Stimulated activated CD8-positive, alpha-beta memory T cell treated with anti-CD3 and anti-CD28 coated beads, Interleukin-7, amount 100 ng/mL, for 4 hours (primary cell): ENCODE results near the gene MLC1.
A peak's percentile ranks its signal among the peaks of the same experiment; 100 is the strongest.
"Not testable (repeated sequence)": the region's sequence is repeated elsewhere in the genome, so short reads cannot be mapped to it uniquely, and the experiment has no call there.

Source experiments
- DNase-seq, 2 donors: peaks; one replicate each; pipeline ENCODE4 v3.0.0-alpha.2; 2020; ENCODE audit warnings: low read depth in 2 of 2

The MLC1 gene

DNA sequence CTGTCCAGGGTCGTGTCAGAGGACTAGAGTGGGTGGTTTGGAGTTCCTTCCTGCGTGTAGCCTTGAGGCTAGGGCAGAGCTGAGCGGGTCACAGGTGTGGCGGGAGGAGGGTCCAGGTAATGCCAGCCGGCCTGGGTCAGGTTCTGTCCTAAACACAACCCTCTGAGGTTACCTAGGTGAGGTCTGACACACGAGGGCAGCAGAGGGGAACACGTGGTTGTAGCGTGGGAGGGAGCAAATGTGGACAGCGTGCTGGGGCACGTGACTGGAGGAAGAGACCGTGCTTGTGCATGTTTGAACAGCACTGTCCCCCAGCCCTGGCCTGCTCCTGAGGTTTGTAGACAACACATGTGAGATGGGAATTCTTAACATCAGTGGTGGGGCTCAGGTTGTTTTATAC, 17.7 kb upstream of the MLC1 start:
- no peak for DNase-seq

DNA sequence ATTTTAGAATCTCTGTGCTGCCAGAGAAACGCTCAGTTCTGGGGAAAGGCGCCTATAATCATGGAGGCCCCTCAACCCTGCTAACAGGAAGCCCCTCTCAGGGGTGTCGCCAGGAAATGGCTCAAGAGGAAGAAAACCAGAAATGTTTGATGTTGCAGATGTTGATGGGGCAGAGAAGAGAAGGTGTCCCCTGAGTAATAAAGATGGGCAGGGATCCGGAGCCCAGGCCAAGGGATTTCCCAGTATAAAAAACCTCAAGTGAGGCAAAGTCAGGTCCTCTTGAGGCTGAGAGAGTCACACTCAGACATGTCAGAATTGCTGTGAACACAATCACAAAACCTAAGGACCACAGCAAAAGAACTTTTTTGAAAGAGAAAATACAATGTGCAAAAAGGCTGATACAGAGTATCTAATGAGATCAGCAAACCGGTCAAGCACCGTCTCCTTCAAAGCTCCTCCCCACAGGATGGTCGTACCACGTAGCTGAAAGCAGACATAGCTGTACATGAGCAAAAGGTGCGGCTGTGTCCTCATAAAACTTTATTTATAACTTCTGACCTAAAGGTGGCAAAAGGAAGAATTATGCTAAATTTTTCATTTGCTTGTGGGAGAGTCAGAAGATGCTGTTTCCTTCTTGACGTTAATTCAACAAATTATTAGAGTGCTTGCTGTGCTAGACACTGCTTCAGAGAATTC, 16.8 kb upstream of the MLC1 start:
- no peak for DNase-seq

DNA sequence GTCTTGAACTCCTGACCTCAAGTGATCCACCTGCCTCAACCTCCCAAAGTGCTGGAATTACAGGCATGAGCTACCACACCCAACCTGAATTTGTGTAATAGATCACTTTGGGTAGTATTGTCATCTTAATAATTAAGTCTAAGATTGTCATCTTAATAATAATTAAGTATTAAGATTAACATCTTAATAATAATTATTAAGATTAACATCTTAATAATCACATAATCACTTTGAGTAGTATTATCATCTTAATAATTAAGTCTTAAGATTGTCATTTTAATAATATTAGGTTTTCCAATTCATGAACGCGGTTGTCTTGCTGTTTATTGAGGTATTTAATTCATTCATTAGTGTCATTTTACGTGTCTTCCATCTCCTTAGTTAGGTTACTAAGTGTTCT, 12.8 kb upstream of the MLC1 start:
- no peak for DNase-seq

DNA sequence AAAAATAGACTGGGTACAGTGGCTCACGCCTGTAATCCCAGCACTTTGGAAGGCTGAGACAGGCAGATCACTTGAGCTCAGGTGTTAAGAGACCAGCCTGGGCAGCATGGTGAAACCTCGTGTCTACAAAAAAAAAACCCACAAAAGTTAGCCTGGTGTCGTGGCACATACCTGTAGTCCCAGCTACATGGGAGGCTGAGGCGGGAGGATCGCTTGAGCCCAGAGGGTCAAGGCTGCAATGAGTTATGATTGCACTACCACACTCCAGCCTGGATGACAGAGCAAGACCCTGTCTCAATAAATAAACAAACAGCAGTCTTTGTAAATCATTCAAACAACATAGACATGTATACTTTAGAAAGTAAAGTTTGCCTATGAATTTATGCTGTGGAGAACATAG, 7.1 kb upstream of the MLC1 start:
- no peak for DNase-seq

DNA sequence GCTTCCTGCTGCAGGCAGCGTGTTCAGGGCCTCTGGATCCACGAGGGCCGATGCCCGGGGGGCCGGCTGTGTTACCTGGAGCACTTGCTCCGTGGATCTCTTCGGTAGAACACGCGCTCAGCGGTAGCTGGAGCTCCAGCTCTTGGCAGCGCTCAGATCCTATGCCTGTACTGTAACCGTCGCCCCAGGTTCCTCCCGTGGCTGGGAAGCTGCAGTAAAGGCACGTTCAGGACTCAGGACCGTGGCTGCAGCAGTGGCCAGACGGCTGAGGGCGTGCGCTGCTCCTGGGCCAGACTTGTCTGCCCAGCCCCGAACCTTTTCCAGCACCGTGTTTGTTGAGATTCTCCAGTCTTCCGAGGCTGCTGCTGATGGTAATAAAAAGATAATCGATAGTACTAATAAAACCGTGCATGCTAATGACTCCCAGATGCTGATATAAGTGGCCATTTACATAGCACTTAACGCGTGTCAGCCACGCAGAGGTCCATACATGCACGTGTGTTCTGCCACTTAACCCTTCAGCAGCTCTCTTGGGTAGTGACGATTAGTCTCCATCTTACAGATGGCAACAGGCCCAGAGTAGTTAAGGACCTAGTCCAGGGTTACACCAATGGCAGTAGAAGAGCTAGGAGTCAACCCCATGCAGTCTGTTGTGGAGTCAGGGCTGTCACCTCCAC, 6.0 kb upstream of the MLC1 start:
- DNase-seq: no peak

DNA sequence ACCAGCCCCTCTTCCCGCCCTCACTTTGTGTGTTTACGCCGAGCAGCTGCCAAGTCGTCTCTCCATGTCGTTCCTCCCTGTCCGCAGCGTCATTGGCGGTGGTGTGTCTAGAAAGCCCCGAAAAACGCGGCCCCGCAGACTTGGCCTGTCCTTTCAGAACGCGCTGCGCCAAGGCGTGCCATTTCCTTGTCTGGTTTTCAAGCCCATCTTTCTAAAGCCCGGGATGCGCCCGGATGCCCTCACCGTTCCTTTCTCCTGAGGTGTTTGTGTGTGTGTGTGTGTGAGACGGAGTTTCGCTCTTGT, 5.1 kb upstream of the MLC1 start:
- DNase-seq: no peak

DNA sequence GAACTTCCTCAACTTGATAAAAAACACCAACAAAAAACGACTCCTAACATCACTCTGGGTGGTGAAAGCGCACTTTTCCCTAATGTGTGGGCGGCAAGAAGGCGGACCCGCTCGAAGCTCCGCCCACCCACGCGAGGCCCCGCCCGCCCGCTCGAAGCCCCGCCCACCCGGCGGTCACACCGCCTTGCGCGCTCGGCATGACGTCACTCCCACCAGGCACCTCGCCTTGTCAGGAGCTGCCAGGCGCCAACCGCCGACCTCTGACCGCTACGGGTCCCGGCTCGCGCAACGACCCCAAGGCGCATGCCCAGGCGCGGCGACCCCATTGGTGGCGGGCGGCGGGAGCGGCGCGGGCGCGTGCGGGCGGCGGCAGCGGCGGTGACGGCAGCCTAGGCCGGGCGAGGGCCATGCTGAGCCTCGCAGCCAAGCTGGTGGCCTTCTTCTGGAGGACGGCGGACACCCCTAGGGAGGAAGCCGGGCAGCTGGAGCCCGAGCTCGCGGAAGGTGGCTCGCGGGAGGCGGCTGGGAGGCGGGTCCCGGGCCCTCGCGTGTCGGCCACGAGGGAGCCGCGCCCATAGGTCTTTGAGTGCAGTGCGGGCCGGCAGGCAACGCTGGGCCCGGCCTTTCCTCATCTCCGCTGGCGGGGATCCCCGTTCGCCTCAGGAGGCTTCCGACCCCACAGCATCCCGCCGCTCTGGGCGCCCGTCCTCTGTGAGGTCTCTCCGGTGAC, 4.6 kb upstream of the MLC1 start, which contains the start of gene MOV10L1:
Gene MOV10L1, plus strand, starts transcription at position 325 of the 730 bp plus-strand sequence. Its CDS starts 83 bp downstream, at position 408.
- DNase-seq: peak in 1 of 2 donors; percentile 16

DNA sequence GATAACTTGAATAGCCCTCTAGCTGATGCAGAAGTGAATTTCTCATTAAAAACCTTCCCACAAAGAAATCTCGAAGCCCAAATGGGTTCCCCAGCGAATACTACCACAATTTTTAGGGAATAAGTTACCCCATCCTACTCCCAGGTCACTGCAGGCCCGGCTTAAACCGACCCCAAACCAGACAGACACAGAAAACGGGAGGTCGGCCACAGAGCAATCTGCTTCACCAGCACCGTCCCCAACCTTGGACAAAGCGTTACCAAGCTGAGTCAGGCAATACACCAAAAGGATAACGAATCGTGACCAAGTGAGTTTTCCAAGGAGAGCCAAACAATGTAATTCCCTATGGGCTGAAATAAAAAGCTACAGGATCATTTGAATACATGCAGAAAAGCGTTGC, 4.0 kb upstream of the MLC1 start:
- no peak for DNase-seq

DNA sequence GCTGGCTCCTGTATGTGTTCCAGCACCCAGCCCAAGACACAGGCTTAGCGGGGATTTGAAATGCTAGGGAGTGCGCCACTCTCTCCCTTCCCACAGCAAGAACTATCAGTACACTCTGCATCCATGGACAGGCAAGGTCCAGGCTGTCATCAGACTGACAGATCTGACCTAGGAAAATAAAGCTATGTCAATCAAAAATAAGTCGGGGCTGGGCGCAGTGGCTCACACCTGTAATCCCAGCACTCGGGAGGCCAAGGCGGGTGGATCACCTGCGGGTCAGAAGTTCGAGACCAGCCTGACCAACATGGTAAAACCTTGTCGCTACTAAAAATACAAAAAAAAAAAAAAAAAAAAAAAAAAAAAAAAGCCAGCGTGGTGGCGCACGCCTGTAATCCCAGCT, 2.9 kb upstream of the MLC1 start:
- DNase-seq: no peak

DNA sequence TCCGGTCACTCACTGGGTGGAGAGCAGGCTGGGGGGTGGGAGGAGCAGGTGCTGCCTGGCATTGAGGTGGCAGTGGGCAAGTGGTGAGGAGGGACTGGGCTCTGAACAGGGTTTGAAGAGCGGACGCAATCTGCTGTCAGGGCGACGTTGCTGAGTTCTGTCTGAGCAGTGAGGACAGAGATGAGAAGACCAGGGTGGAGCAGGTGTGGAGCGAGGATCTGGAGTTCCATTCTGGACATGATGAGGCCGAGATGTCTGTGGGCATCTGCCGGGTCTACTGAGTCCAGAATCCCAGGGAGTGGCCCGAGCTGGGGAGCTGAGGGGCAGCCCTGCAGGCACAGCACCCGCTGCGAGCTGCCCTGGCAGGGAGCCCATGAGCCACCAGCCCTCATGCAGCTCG, 2.4 kb upstream of the MLC1 start:
- no peak for DNase-seq

DNA sequence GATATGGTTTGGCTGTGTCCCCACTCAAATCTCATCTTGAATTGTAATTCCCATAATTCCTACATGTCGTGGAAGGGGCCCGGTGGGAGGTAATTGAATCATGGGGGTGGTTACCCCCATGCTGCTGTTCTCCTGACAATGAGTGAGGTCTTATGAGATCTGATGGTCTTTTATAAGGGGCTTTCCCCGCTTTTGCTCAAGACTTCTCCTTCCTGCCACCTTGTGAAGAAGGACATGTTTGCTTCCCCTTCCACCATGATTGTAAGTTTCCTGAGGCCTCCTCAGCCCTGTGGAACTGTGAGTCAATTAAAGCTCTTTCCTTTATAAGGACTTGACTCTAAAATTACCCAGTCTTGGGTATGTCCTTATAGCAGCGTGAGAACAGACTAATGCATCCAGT, 1.7 kb upstream of the MLC1 start:
- DNase-seq: not testable (repeated sequence)

DNA sequence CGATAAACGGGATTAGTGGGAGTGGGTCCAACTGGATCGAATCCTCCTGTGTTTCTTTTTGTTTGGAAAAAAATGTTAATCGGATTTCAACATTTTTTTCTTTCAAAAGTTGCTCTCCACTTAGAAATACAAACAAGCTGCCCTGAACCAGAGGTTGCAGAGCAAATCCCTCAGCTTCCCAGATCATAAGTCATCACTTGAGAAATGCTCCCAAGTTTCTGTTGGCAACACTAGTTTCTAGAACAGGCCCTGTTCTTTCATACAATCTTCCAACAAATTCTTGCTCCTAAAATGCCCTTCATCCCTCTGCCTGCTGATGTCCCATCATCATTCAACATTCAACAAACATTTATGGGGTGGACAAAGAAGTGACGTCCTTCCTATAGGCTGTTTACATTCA, 1.3 kb upstream of the MLC1 start:
- no peak for DNase-seq

DNA sequence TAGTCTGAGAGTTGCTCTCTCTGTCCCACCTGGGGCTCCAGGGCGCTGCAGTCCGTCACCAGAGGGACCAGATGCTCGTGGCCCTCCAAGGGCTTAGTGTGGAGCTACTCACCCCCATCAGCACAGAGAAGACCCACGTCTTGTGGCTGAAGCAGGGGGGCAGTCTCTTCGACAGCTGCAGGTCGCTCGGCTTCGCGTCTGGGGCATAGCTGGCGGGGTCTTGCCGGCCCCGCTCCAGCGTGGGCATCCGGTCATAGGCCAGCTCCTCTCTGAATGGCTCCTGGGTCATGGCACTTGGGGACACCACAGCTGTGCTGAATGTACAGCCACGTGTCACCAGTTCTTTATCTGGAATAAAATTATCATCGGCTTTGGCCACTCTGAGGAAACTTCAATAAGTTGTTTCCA, 608 bp downstream of the MLC1 start:
- DNase-seq: no peak

DNA sequence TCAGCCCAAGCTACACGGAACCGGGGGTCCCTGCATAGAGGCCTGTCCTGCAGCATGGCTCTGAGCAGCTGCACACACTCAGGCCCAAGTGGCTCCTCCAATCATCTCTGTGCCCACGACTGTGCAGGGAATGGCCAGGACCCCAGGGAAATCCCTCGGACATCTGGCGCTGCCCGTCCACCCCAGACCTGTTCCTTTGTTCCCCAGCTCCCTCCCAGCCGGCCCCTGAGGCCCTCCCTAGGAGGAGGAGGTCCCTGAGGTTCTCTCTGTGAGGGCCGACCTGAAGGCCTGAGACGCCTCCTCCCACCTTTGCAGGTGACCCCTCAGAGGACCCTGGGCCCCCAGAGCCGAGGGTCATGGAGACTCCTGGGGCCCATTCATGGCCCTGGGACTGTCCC, 1.1 kb downstream of the MLC1 start:
- DNase-seq: no peak

DNA sequence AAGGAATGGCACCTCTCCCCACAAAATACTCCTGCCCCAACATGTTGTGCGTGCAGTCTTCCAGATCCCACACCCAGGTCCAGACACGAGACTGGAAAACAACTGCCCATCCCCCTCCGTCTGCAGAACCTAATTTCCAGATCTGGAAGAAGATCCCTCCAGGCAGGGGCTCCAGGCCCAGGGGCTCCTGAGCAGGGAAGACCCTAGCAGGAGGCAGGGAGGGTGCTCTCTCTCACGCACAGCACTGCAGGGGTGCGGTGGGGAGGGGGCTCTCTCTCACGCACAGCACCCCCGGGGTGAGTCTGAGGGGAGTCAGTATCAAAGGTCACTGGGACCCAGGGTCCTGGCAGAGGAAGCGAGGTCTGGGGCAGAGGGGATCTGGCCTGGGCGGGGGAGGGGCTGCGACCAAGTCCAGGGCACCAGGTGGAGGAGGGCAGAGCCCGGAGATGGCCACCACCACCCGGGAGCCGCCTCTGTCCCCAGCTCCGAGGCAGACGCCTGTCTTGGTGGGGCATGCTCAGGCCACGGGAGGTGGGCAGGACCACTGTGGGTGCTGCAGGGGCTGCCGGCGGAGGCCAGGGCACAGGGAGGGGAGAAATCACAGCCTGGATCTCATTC, 1.7 kb downstream of the MLC1 start:
- DNase-seq: no peak

DNA sequence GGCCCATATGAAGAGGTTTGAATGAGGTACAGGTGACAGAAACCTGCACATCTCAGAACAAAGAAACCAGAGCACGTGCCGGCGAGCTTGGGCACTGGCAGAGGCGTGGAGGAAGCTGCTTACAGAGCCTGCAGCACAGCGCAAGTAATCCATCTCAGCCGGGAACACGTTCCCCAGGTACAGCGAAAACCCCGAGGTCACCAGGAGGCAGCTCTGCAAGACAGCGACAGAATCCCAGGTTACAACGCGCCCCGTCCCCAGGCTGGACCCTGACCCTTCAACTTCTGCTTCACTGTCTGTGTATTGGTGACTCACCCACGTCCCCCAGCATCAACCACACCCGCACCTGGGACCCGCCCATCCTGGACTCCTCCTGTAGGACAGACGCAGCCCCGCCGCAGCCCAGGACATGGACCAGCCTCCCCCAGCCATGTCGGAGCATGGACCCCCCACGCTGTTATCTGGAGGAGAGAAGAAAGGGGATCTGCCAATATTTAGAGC, 2.2 kb downstream of the MLC1 start:
- DNase-seq: no peak

DNA sequence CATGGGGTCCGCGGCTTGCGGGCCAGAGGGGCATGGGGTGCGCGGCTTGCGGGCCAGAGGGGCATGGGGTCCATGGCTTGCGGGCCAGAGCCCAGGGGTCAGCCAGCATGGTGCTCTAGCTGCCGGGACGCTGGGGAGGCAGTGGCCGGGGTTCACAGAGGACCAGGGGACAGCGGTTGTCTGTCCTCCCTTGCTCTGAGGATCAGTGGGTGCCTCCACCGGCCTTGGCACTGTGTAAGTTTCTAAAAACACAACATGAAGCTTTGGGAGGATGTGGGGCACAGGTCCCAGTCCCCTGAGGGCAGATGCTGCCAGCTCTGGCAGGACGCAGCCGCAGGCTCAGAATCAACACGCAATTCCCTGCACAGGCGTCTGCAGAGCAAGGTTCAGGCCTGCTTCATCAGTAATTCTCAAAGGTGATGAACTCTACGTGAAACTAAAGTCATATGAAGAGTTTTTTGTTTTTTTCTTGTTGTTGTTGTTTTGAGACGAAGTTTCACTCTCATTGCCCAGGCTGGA, 3.0 kb downstream of the MLC1 start:
- DNase-seq: no peak

DNA sequence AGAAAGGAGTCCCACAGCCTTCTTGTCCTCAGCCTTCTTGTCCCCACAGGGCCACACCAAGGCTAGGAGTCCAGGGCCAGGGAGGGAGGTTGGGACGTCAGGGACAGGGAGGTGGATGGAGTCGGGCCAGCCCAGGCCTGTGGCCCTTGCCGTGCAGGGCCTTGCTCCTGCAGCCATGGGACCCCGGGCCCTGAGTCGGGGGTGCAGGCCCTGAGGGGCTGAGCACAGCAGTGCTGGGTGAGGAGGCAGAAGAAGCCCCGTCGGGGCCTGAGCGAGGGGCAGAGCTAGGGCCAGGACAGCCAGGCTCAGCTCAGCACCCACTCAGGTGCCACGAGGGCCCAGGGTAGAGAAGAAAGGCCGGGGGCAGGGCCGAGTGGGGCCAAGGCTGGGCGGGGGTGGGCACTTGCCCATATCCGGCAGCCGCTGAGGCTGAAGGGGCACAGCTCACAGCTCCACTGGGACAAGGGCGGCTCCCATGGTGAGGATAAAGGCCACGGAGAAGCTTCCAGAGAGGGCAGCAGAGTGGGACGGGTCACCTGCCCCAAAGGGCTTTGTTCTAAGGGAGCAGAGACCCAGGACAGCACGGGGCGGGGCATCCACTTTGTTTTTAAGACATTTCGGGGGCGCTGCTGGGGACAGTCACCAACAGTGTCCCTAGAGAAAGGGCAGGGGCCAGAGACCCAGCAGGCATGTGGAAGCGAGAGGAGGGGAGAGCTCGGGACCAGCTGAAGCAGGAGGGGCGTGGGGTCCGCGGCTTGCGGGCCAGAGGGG, 3.6 kb downstream of the MLC1 start:
- no peak for DNase-seq

DNA sequence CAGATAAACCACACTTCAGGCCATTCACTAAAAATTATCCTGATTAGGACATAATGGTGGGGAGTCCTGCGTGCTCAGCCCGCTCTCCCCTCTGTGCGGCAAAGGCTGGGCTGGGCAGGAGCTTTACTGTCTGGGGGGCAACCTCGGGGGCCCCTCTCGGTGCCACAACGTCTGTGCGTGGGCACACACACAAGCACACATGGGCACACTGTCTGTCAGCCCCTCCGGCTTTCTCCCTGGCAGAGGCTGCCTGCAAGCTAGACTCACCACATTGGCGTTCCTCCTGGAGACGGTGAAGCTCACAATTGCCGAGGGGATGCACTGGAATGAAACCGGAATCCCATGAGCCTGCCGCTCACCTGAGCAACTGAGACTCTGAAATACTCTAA, 5.2 kb downstream of the MLC1 start:
- DNase-seq: no peak

DNA sequence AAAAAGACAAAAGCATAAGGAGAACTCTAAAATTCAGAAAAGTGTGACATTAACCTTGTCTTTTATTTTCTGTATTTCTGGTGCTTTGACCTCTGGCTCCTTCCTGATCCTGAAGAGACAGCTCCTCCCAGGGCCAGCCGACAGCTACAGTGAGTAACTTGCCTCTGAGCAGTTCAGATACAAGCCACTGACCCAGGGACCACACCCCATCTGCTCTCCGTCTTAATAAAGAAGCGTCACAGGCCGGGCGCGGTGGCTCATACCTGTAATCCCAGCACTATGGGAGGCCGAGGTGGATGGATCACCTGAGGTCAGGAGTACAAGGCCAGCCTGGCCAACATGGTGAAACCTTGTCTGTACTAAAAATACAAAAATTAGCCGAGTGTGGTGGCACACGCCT, 6.5 kb downstream of the MLC1 start:
- no peak for DNase-seq

DNA sequence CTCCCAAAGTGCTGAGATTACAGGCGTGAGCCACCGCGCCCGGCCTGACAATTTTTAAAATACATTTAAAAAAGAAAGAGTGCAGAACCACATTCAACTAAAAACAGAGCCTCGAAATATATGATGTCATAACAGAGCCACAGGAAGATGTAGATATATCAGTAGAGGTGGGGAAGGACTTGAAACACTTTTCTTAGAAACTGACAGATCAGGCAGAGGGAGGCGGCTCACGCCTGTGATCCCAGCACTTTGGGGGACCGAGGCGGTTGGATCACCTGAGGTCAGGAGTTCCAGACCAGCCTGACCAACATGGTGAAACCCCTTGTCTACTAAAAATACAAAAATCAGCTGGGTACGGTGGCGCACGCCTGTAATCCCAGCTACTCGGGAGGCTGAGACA, 7.0 kb downstream of the MLC1 start:
- DNase-seq: no peak
